GM23248 (cell line): ENCODE data around the gene BSG.

Experiments used
- EZH2 ChIP-seq: fragments of 200-600 bp; sonication (generic); IDR thresholded peaks from 2 replicates; pipeline ENCODE4 v1.6.1; 2018; ENCODE audit warnings: antibody characterized with exemption, mild to moderate bottlenecking; ENCODE audit not compliant: insufficient read depth, poor library complexity, severe bottlenecking
- EZH2phosphoT487 ChIP-seq: fragments of 200-600 bp; sonication (generic); IDR thresholded peaks from 2 replicates; pipeline ENCODE4 v1.6.1; 2018; ENCODE audit warnings: antibody characterized with exemption, moderate library complexity, mild to moderate bottlenecking, low read depth; ENCODE audit not compliant: insufficient read depth

- TF ChIP-seq EZH2phosphoT487 = no peak
- no peak for TF ChIP-seq EZH2
Observed at GRCh38 chr19:625257-625656, 52.9 kb downstream of the BSG start.
